GM15510 (cell line): Measurements from ENCODE around the gene ANO10.

ENCODE experiments used
- POLR2A ChIP-seq: IDR thresholded peaks from 3 replicates; pipeline ENCODE4 v1.6.1; 2011; ENCODE audit warnings: borderline replicate concordance; ENCODE audit not compliant: insufficient read length; ENCODE audit errors: extremely low read depth

The ANO10 gene

DNA sequence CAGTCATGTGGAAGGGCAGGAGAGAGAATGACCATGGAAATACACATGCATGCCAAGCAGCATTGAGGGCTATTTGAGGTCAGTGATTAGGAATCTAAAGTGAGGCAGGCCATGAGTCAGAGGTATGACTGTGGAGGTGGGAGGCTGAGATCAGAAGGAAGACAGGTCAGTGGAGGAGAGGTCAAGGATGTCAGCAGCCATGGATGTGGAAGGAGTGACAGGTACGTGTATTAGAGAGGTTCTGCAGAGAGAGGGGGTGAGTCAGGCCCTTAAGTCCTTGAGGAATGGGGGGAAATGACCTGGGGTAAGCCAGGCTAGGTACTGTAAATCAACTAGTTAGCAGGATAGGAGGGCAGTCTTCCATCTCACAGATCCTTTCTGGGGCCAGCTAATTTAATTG is 166.6 kb downstream of the ANO10 start:
- no peak for TF ChIP-seq POLR2A

DNA sequence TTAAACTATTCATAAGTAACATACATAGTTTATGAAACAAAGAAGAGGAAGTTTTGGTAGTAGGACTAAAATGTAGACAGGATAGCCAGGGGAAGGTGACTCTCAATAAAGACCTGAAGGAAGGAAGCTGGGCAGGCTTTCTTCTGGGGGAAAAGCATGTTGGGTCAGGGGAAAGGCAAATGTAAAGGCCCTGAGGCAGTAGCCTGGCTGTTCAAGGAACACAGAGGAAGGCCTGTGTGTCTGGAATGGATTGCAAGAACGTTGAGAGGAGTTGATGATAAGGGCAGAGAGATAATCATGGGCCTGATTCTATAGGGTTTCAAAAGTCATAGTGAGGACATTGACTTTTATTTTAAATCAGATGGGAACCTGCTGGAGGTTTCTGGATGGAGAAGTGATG is 167.8 kb downstream of the ANO10 start:
- TF ChIP-seq POLR2A: no peak

DNA sequence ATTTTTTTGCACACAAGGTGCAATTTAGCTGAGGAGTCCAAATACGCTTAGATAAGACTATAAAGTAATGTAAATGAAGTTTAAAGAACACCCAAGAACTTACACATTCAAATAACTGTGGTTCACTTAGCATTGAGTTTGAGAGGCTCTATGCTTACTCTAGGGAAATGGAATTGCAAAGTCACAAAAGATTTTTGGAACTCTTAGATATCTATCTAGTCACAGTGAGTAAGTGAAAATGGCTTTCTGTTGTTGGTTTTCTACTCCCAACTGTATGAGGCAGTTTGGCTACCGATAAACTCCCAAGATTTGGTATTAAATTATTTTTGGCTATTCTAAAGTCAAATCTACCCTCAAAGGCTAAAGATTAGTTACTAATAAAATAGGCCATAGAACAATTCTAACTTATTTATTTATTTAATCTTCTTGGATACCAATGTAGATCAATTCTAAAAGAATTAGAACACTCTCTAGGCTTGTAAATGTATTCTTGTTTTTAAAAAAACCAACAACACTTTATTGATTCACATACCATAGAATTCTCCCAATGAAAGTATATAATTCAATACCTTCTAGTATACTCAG is 170.0 kb downstream of the ANO10 start:
- no peak for TF ChIP-seq POLR2A

GRCh38 chr3:43448098-43448497 is 173.7 kb downstream of the ANO10 start:
- no peak for TF ChIP-seq POLR2A

- no peak for TF ChIP-seq POLR2A
These were observed 176.0 kb downstream of the ANO10 start for GRCh38 chr3:43445820-43446219.

DNA sequence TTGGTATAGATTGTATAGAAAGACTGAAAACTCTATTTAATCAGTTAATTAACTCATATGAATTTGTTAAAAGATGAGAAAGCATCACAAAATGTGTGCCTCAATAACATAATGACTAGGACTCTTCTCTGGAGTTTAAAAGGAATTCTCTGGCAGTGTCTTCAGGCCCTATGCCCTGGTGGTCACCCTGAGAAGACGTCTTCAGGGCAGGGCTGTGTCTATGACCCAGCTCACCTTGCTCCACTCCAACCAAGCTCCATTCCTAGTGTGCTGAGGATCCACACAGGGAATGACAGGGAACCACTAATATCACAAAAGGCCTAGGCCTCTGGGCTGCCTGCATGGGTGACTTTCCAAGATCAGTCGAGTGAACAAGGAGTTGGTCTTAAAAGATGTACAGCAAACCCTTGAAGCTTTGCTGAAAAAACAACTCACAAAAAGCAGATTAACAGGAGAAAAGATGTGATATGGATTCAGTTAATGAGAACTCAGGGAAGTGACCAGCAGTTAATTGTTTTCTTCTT is 178.9 kb downstream of the ANO10 start:
- TF ChIP-seq POLR2A: no peak

- TF ChIP-seq POLR2A: no peak
These were observed 185.2 kb downstream of the ANO10 start for GRCh38 chr3:43436507-43437140.

DNA sequence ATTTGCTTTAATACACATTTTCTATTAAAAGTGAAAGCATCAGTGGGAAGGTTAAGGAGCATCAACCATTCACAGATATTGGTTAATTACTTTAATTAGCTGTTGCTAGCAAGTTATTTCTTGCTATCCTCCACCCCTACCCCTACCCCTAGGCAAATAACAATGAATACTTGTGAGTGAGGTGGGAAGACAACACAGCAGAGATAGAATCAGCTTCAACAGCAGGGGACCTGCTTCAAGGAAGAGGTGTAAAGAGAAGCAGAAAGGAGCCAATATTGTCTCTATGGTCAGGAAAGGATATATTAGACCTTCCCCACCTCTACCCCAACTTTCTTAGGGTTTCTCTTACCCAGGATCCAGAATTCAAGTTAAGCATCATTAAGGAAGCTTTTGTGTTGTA is 186.1 kb downstream of the ANO10 start:
- no peak for TF ChIP-seq POLR2A

- no peak for TF ChIP-seq POLR2A
These were observed 187.4 kb downstream of the ANO10 start for GRCh38 chr3:43434431-43434830.

DNA sequence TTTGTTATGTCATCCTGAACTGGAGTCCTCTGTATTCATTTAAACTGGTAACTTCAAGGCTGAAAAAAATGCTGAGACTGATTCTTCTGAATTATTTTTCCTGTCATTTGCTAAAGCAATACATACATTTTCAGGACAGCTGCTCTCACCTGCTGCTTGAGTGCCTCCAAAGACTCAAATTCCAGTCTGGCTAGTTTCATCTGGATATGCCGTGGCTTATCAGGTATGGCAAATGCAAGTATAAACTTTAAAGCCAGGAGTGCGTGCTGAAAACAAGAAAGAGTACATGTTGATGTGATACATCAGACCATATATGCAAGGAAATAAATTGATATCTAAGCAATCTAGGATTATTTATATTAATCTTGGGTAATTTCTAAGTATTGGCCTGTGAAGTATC is 189.3 kb downstream of the ANO10 start:
- TF ChIP-seq POLR2A: no peak

GRCh38 chr3:43426388-43426787 is 195.4 kb downstream of the ANO10 start:
- no peak for TF ChIP-seq POLR2A

- no peak for TF ChIP-seq POLR2A
These were observed 196.0 kb downstream of the ANO10 start for GRCh38 chr3:43425829-43426228.

DNA sequence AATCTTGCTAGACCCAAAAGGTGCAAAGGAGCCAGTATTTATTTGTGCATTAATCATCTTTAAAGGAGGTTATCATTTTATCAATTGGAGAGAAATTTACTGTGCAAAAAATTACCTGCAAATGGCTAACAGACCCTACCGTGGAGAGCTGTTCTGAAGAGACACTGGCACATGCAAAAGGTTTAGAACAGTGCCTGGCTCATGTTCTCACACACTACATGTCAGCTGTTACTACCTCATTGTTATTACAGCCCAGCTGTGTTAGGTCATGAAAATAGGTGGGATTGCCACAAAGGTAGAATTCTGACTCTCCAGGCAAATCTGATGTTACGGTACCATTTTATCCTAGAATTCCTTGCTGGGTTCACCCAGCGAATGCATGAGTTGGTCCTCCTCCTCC is 198.2 kb downstream of the ANO10 start:
- no peak for TF ChIP-seq POLR2A

DNA sequence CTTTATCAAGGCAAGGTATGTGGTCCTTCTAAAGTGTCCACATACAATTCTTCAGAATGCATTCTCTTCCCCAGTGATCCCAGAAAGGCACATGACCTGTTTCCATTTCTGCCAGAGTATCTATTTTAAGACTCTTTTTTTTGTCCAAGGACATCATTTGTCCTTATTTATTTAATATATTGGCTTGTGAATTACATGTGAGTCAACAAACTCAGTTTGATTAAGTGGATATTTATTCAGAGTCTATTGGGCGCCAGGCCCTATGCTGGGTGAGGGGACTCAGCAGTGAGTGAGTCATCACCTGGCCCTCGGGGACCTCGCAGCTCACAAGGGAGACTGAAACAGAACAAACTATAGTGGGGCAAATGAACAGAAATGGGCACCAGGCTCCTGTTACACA is 198.7 kb downstream of the ANO10 start:
- TF ChIP-seq POLR2A: no peak

DNA sequence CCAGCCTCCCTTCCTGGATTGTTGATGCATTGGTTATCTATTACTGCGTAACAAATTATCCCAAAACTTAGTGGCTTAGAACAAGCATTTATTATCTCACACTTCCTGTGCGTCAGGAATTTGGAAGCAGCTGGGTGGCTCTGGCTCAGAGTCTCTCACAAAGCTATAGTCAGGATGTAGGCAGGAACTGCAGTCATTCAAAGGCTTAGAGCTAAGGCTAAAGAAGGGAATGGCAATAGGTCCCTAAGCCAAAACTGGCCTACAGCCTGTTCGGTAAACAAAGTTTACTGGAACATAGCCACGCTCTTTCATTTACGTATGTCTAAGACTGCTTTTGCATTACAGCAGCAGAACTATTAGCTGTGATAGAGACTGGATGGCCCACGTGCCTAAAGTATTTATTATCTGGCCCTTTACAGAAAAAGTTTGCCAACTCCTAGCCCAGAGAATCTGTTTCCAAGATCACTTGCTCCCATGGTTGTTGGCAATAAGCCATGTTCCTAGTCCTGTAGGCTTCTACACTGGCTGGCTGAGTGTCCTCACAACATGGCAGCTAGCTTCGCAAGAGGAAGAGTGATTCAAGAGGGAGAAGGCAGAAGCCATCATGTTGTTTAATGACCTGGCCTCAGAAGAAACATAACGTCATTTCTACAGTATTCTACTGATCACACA is 203.1 kb downstream of the ANO10 start:
- TF ChIP-seq POLR2A: no peak

- no peak for TF ChIP-seq POLR2A
These were observed 204.7 kb downstream of the ANO10 start for GRCh38 chr3:43417133-43417532.
